ENCODE measurements around the gene TWF1. TPM values are rescaled to one million over a fixed set of nuclear protein-coding genes. Genes with fewer than 3 reads are reported as not detected.
"Not testable (repeated sequence)": the region's sequence is repeated elsewhere in the genome, so short reads cannot be mapped to it uniquely, and the experiment has no call there.

Gene TWF1
- polyA plus RNA-seq, 4 donors, result 67.9 to 85.2 (median 79.4) TPM

GRCh38 chr12:43806737-43807072 lies 588 bp upstream of the TWF1 start:
- DNase-seq (ENCODE audit: low read depth in 4 of 4, low spot score in 2 of 4), result peak in 1 of 4 donors; percentile 2

- peak in 3 of 4 donors; percentile 11 to 43 (median 34) for DNase-seq (ENCODE audit: low read depth in 4 of 4, low spot score in 2 of 4)
Observed at GRCh38 chr12:43805149-43805859, 813 bp downstream of the TWF1 start.

GRCh38 chr12:43797561-43798217 lies 8.4 kb downstream of the TWF1 start:
- DNase-seq (ENCODE audit: low read depth in 4 of 4, low spot score in 2 of 4), result no peak

- no peak for DNase-seq (ENCODE audit: low read depth in 4 of 4, low spot score in 2 of 4)
Observed at GRCh38 chr12:43795716-43796280, 10.3 kb downstream of the TWF1 start.

- DNase-seq (ENCODE audit: low read depth in 4 of 4, low spot score in 2 of 4), result no peak
Observed at GRCh38 chr12:43789941-43790340, 16.2 kb downstream of the TWF1 start.

- DNase-seq (ENCODE audit: low read depth in 4 of 4, low spot score in 2 of 4), result no peak
Observed at GRCh38 chr12:43786899-43787693, 19.0 kb downstream of the TWF1 start.

GRCh38 chr12:43776498-43776897 lies 29.6 kb downstream of the TWF1 start:
- DNase-seq (ENCODE audit: low read depth in 4 of 4, low spot score in 2 of 4), result no peak

- no peak for DNase-seq (ENCODE audit: low read depth in 4 of 4, low spot score in 2 of 4)
Observed at GRCh38 chr12:43766291-43766690, 39.8 kb downstream of the TWF1 start.

- DNase-seq (ENCODE audit: low read depth in 4 of 4, low spot score in 2 of 4), result no peak
Observed at GRCh38 chr12:43764528-43764927, 41.6 kb downstream of the TWF1 start.

GRCh38 chr12:43763769-43764168 lies 42.3 kb downstream of the TWF1 start:
- DNase-seq (ENCODE audit: low read depth in 4 of 4, low spot score in 2 of 4), result no peak

- no peak for DNase-seq (ENCODE audit: low read depth in 4 of 4, low spot score in 2 of 4)
Observed at GRCh38 chr12:43762596-43762995, 43.5 kb downstream of the TWF1 start.

- DNase-seq (ENCODE audit: low read depth in 4 of 4, low spot score in 2 of 4), result no peak
Observed at GRCh38 chr12:43761500-43761899, 44.6 kb downstream of the TWF1 start.

GRCh38 chr12:43760396-43760795 lies 45.7 kb downstream of the TWF1 start:
- DNase-seq (ENCODE audit: low read depth in 4 of 4, low spot score in 2 of 4), result no peak

GRCh38 chr12:43758728-43759563 lies 47.2 kb downstream of the TWF1 start, which contains the start of the genes IRAK4 and PUS7L:
Gene IRAK4 (plus strand): TSS chr12:43758951. CDS start chr12:43768112, 9,161 bp downstream.
Gene PUS7L (minus strand): TSS chr12:43758790. CDS start chr12:43755245, 3,545 bp downstream.
- DNase-seq (ENCODE audit: low read depth in 4 of 4, low spot score in 2 of 4), result peak; percentile 89 to 98 (median 90)

GRCh38 chr12:43758247-43758727 lies 47.8 kb downstream of the TWF1 start:
- peak in 2 of 4 donors; percentile 37 to 66 for DNase-seq (ENCODE audit: low read depth in 4 of 4, low spot score in 2 of 4)

- DNase-seq (ENCODE audit: low read depth in 4 of 4, low spot score in 2 of 4), result no peak
Observed at GRCh38 chr12:43754015-43754414, 52.1 kb downstream of the TWF1 start.

GRCh38 chr12:43751360-43751759 lies 54.8 kb downstream of the TWF1 start:
- not testable (repeated sequence) for DNase-seq (ENCODE audit: low read depth in 4 of 4, low spot score in 2 of 4)

GRCh38 chr12:43750814-43751213 lies 55.3 kb downstream of the TWF1 start:
- no peak for DNase-seq (ENCODE audit: low read depth in 4 of 4, low spot score in 2 of 4)

- no peak for DNase-seq (ENCODE audit: low read depth in 4 of 4, low spot score in 2 of 4)
Observed at GRCh38 chr12:43749016-43749415, 57.1 kb downstream of the TWF1 start.

- DNase-seq (ENCODE audit: low read depth in 4 of 4, low spot score in 2 of 4), result no peak
Observed at GRCh38 chr12:43744826-43745225, 61.3 kb downstream of the TWF1 start.
